Fibroblast of lung (primary cell): ENCODE data around the gene TCF7L1. TPM values are rescaled to one million over a fixed set of nuclear protein-coding genes. Genes with fewer than 3 reads are reported as not detected.

Experiments
- DNase-seq, 2 donors: peaks; one replicate each; pipeline versions ENCODE4 v3.0.0 to v3.0.0-alpha.2; 2010; ENCODE audit warnings: low read depth in 2 of 2
- H2AFZ ChIP-seq: 2 replicates; pipeline ENCODE4 v1.5.1; 2012; ENCODE audit warnings: low read length, control low read depth, inconsistent platforms
- H3K27ac ChIP-seq: 2 replicates; pipeline ENCODE4 v1.5.1; 2011; ENCODE audit warnings: low read length, control low read depth; ENCODE audit not compliant: insufficient read depth
- H3K27me3 ChIP-seq: 2 replicates; pipeline ENCODE4 v1.5.1; 2011; ENCODE audit warnings: mild to moderate bottlenecking, low read length; ENCODE audit not compliant: control insufficient read depth, insufficient read depth
- H3K36me3 ChIP-seq: 2 replicates; pipeline ENCODE4 v1.5.1; 2011; ENCODE audit warnings: low read length; ENCODE audit not compliant: control insufficient read depth, insufficient read depth
- H3K4me1 ChIP-seq: 2 replicates; pipeline ENCODE4 v1.5.1; 2011; ENCODE audit warnings: low read length; ENCODE audit not compliant: control insufficient read depth, insufficient read depth; ENCODE audit errors: extremely low read depth
- H3K4me2 ChIP-seq: 2 replicates; pipeline ENCODE4 v1.5.1; 2011; ENCODE audit warnings: low read length, control low read depth; ENCODE audit not compliant: insufficient read depth; ENCODE audit errors: extremely low read depth
- H3K4me3 ChIP-seq, 4 experiments: fragments of 200-600 bp in 1 of 4; sonication (generic) in 1 of 4; replicated peaks in 1 of 4; 2 replicates each; pipeline ENCODE4 v1.5.1; 2011 to 2016; ENCODE audit warnings: low read length in 4 of 4, low read depth in 3 of 4, mild to moderate bottlenecking in 3 of 4, control low read depth in 2 of 4, inconsistent platforms in 1 of 4, mixed read lengths in 1 of 4; ENCODE audit not compliant: insufficient read depth in 1 of 4; ENCODE audit errors: control extremely low read depth in 1 of 4
- H3K79me2 ChIP-seq: 2 replicates; pipeline ENCODE4 v1.5.1; 2012; ENCODE audit warnings: mild to moderate bottlenecking, low read length, inconsistent platforms; ENCODE audit not compliant: control insufficient read depth, insufficient read depth
- H3K9ac ChIP-seq: 2 replicates; pipeline ENCODE4 v1.5.1; 2011; ENCODE audit warnings: mild to moderate bottlenecking, low read length, control low read depth; ENCODE audit not compliant: insufficient read depth
- H3K9me3 ChIP-seq: 2 replicates; pipeline ENCODE4 v1.5.1; 2012; ENCODE audit warnings: low read depth, low read length; ENCODE audit not compliant: control insufficient read depth, insufficient read depth
- H4K20me1 ChIP-seq: 2 replicates; pipeline ENCODE4 v1.5.1; 2011; ENCODE audit warnings: low read length; ENCODE audit not compliant: control insufficient read depth, insufficient read depth; ENCODE audit errors: extremely low read depth
- CTCF ChIP-seq, 2 donors: IDR thresholded peaks in 1 of 2; conservative IDR thresholded peaks in 1 of 2; 1 replicate in 1 of 2; 2 replicates in 1 of 2; pipeline ENCODE4 v1.5.1; 2011 to 2012; ENCODE audit warnings: low read length in 2 of 2, control low read depth in 1 of 2, inconsistent platforms in 1 of 2, low read depth in 1 of 2, mild to moderate bottlenecking in 1 of 2
- EZH2 ChIP-seq: IDR thresholded peaks from 2 replicates; pipeline ENCODE4 v1.5.1; 2012; ENCODE audit warnings: low read length, control low read depth, mild to moderate bottlenecking; ENCODE audit errors: missing control alignments
- polyA plus RNA-seq, 2 donors: library from polyadenylated mRNA; depleted of rRNA in 1 of 2; stranded (reverse) in 1 of 2; unstranded in 1 of 2; fragments of >200 nt; gene quantifications; 2 replicates each; pipeline ENCODE4 v1.2.1, GENCODE V29; 2011 to 2012; ENCODE audit warnings: missing spikeins in 1 of 2
- total RNA-seq: library from RNA; depleted of rRNA; stranded (reverse); fragments of >200 nt; gene quantifications from 2 replicates; pipeline ENCODE4 v1.2.1, GENCODE V29; 2014

The TCF7L1 gene
- total and polyA plus RNA-seq, 2 donors (not counting 1 experiment from before 2014, with no cell fraction given) = 0.83 to 1.5 TPM

- H3K9me3 ChIP-seq = no peaks in the 10 kb centered on the region
- H3K4me1 ChIP-seq = peaks cover 4% of the 10 kb centered on the region
- H3K79me2 ChIP-seq = peaks cover 25% of the 10 kb centered on the region
- H3K27ac ChIP-seq = peak within 1 kb of the TSS; percentile 85
- H3K4me2 ChIP-seq = peak within 1 kb of the TSS; percentile 90
- no peaks in the 10 kb centered on the region for H4K20me1 ChIP-seq
- peak; percentile 100 for DNase-seq
- peaks cover 12% of the 10 kb centered on the region for H3K36me3 ChIP-seq
- H3K9ac ChIP-seq = peak within 1 kb of the TSS; percentile 86
- no peaks in the 10 kb centered on the region for H3K27me3 ChIP-seq
- peak within 1 kb of the TSS; percentile 90 to 100 (median 94) for H3K4me3 ChIP-seq
- TF ChIP-seq EZH2 (no peak), CTCF (conservative IDR thresholded peaks at IDR 0.05 in 1 of 2, IDR thresholded peaks at IDR 0.05 in 1 of 2; ENCODE audit: low read depth in 1 of 2, low read length in 2 of 2) (no peak)
- peak within 1 kb of the TSS; percentile 98 for H2AFZ ChIP-seq
These were observed 221.3 kb downstream of the TCF7L1 start, which contains the start of the genes ELMOD3 and RETSAT for GRCh38 chr2:85354286-85355072. Gene ELMOD3, plus strand, starts transcription at chr2:85354769. Its CDS starts 2,430 bp downstream, at chr2:85357199. Gene RETSAT, minus strand, starts transcription at chr2:85354528. Its CDS starts 21 bp downstream, at chr2:85354507.

- DNase-seq = no peak
- Histone ChIP-seq H3K9ac (peak overlapping the region; percentile 86), H3K4me2 (peak overlapping the region; percentile 90), H3K27me3 (no peaks in the 10 kb centered on the region), H2AFZ (peak overlapping the region; percentile 98), H3K4me3 (peak overlapping the region; percentile 90 to 100 (median 94)), H3K27ac (peak overlapping the region; percentile 85), H3K79me2 (peaks cover 25% of the 10 kb centered on the region), H3K4me1 (peaks cover 4% of the 10 kb centered on the region), H3K9me3 (no peaks in the 10 kb centered on the region), H3K36me3 (peaks cover 10% of the 10 kb centered on the region), H4K20me1 (no peaks in the 10 kb centered on the region)
- TF ChIP-seq CTCF (conservative IDR thresholded peaks at IDR 0.05 in 1 of 2, IDR thresholded peaks at IDR 0.05 in 1 of 2; ENCODE audit: low read depth in 1 of 2, low read length in 2 of 2) (no peak), EZH2 (no peak)
These were observed 221.8 kb downstream of the TCF7L1 start for GRCh38 chr2:85355073-85355410.

GRCh38 chr2:85355521-85355920, 222.3 kb downstream of the TCF7L1 start:
- no peak overlapping the region for H2AFZ ChIP-seq

More at GRCh38 chr2:85355521-85355920, 222.3 kb downstream of the TCF7L1 start:
- Histone ChIP-seq H3K36me3 (peaks cover 8% of the 10 kb centered on the region), H3K4me1 (peaks cover 4% of the 10 kb centered on the region), H3K4me2 (peak overlapping the region; percentile 90), H3K4me3 (peak overlapping the region; percentile 90 to 100 (median 94)), H3K9ac (peak overlapping the region; percentile 86), H3K27me3 (no peaks in the 10 kb centered on the region), H3K9me3 (no peaks in the 10 kb centered on the region), H3K79me2 (peaks cover 25% of the 10 kb centered on the region), H3K27ac (peak overlapping the region; percentile 85), H4K20me1 (no peaks in the 10 kb centered on the region)
- peak in 1 of 2 donors; percentile 8 for DNase-seq
- no peak for TF ChIP-seq EZH2
- no peak for TF ChIP-seq CTCF (conservative IDR thresholded peaks at IDR 0.05 in 1 of 2, IDR thresholded peaks at IDR 0.05 in 1 of 2; ENCODE audit: low read depth in 1 of 2, low read length in 2 of 2)
